NT2/D1 (cell line): ENCODE data around the gene RCCD1.

Experiments used
- SUZ12 ChIP-seq: IDR thresholded peaks from 2 replicates; pipeline ENCODE4 v1.6.1; 2011; ENCODE audit not compliant: insufficient read length, insufficient read depth; ENCODE audit errors: extremely low read depth
- YY1 ChIP-seq: IDR thresholded peaks from 2 replicates; pipeline ENCODE4 v1.6.1; 2011; ENCODE audit not compliant: insufficient read length, insufficient read depth
- ZNF274 ChIP-seq: IDR thresholded peaks from 2 replicates; pipeline ENCODE4 v1.6.1; 2011; ENCODE audit warnings: mild to moderate bottlenecking, low read depth, low read length

- TF ChIP-seq SUZ12 (no peak), ZNF274 (no peak), YY1 (no peak)
Measured at GRCh38 chr15:90921887-90922286, 32.8 kb upstream of the RCCD1 start.
